Ovary (tissue), 3 donors: ENCODE data around the gene WDR37.

ENCODE experiments used
- CTCF ChIP-seq, 3 donors: fragments of 450-650 bp in 2 of 3; fragments of 200-600 bp in 1 of 3; IDR thresholded peaks; one replicate each; pipeline versions ENCODE4 v1.5.1 to v1.8.0; 2016 to 2022; ENCODE audit warnings: antibody characterized with exemption in 3 of 3, mild to moderate bottlenecking in 1 of 3
- EP300 ChIP-seq: sonication (generic); formaldehyde crosslinking; IDR thresholded peaks from one replicate; pipeline ENCODE4 v1.6.1; 2017; ENCODE audit warnings: antibody characterized with exemption
- POLR2A ChIP-seq: fragments of 450-650 bp; IDR thresholded peaks from one replicate; pipeline ENCODE4 v1.6.1; 2017; ENCODE audit warnings: antibody characterized with exemption, mild to moderate bottlenecking, moderate library complexity
- donor health status: DM: no; HTN: no; CAD: no.

GRCh38 chr10:1148855-1149605 lies 92.8 kb downstream of the WDR37 start:
- TF ChIP-seq CTCF (IDR thresholded peaks at IDR 0.05) (no peak), POLR2A (no peak), EP300 (no peak)
